Body of pancreas (tissue), 4 donors: ENCODE results near the gene KIFC3. TPM values are rescaled to one million over a fixed set of nuclear protein-coding genes. Genes with fewer than 3 reads are reported as not detected.
A peak's percentile ranks its signal among the peaks of the same experiment; 100 is the strongest.

Source experiments
- ATAC-seq: fragments of 150-250 bp; one replicate; pipeline ENCODE4 v1.9.1; 2016
- DNase-seq, 4 donors: peaks; one replicate each; pipeline ENCODE4 v3.0.0-alpha.2; 2019
- H3K27ac ChIP-seq, 4 donors: fragments of 200-600 bp; sonication (generic); 1 replicate in 3 of 4; 2 replicates in 1 of 4; pipeline versions ENCODE4 v1.5.1 to v1.6.1; 2016 to 2019; ENCODE audit warnings: mild to moderate bottlenecking in 1 of 4, mixed read lengths in 1 of 4, moderate library complexity in 1 of 4
- H3K27me3 ChIP-seq, 2 donors: fragments of 200-600 bp; sonication (generic); one replicate each; pipeline ENCODE4 v1.6.0; 2016; ENCODE audit warnings: mild to moderate bottlenecking in 1 of 2
- H3K36me3 ChIP-seq, 2 donors: fragments of 200-600 bp; sonication (generic); replicated peaks in 1 of 2; 2 replicates each; pipeline ENCODE4 v1.5.1; 2016; ENCODE audit warnings: low read depth in 2 of 2; ENCODE audit not compliant: insufficient read depth in 1 of 2
- H3K4me1 ChIP-seq: fragments of 200-600 bp; sonication (generic); one replicate; pipeline ENCODE4 v1.6.0; 2016
- H3K4me3 ChIP-seq, 2 donors: fragments of 200-600 bp; sonication (generic); 1 replicate in 1 of 2; 2 replicates in 1 of 2; pipeline ENCODE4 v1.5.1; 2016 to 2019
- H3K9me3 ChIP-seq, 3 donors: fragments of 200-600 bp; sonication (generic); 1 replicate in 2 of 3; 2 replicates in 1 of 3; pipeline ENCODE4 v1.5.1; 2016
- CTCF ChIP-seq, 7 experiments: fragments of 450-650 bp in 4 of 7; fragments of 200-600 bp in 3 of 7; sonication (generic) in 3 of 7; IDR thresholded peaks; one replicate each; pipeline ENCODE4 v1.5.1; 2016 to 2019; ENCODE audit warnings: antibody characterized with exemption in 7 of 7
- POLR2A ChIP-seq, 3 donors: fragments of 450-650 bp; IDR thresholded peaks; one replicate each; pipeline ENCODE4 v1.6.1; 2016; ENCODE audit warnings: antibody characterized with exemption in 3 of 3, mild to moderate bottlenecking in 2 of 3
- WGBS, 2 donors: methylation state at CpG; one replicate each; pipeline ENCODE4 v1.1.5; 2017; 5-methylcytosine and 5-hydroxymethylcytosine counted together
- intact Hi-C: fragments of 100-400 bp; cut with DNase I; formaldehyde crosslinking; loops from one replicate; pipeline ENCODE4 v1.15.1; 2023
- total RNA-seq, 2 donors: library from RNA; depleted of rRNA; stranded (reverse); fragments of >200 nt; gene quantifications; one replicate each; pipeline ENCODE4 v1.1.0, GENCODE V29; 2016

KIFC3 gene
- total RNA-seq, 2 donors from 2014 or later: 120 to 205 TPM

- DNase-seq (no peak), ATAC-seq (no peak)
- no peaks in the 10 kb centered on the region for H3K36me3 ChIP-seq
- H3K4me3 ChIP-seq: no peak overlapping the region
- 92 to 95% methylated on average over 4 to 5 of the region's 5 CpGs for WGBS, 2 donors
- H3K27ac ChIP-seq: peak overlapping the region in 3 of 4 donors; percentile 14 to 48 (median 36)
- H3K9me3 ChIP-seq: no peaks in the 10 kb centered on the region
- intact Hi-C loops: no loop called here
- TF ChIP-seq POLR2A (IDR thresholded peaks at IDR 0.05): no peak
- no peak for TF ChIP-seq CTCF (IDR thresholded peaks at IDR 0.05)
- peaks cover 78% of the 10 kb centered on the region for H3K4me1 ChIP-seq
- H3K27me3 ChIP-seq: no peaks in the 10 kb centered on the region
Observed at GRCh38 chr16:57822018-57822553, 19.8 kb upstream of the KIFC3 start.

- DNase-seq (no peak), ATAC-seq (peak; percentile 17)
- intact Hi-C loops: no loop called here
- H3K9me3 ChIP-seq: no peaks in the 10 kb centered on the region
- no peak overlapping the region for H3K4me3 ChIP-seq
- peak overlapping the region in 3 of 4 donors; percentile 14 to 48 (median 36) for H3K27ac ChIP-seq
- TF ChIP-seq CTCF (IDR thresholded peaks at IDR 0.05): no peak
- TF ChIP-seq POLR2A (IDR thresholded peaks at IDR 0.05): no peak
- 46 to 47% methylated on average over 10 of the region's 10 CpGs for WGBS, 2 donors
- no peaks in the 10 kb centered on the region for H3K36me3 ChIP-seq
- H3K27me3 ChIP-seq: no peaks in the 10 kb centered on the region
- H3K4me1 ChIP-seq: peaks cover 78% of the 10 kb centered on the region
Observed at GRCh38 chr16:57821149-57821971, 19.1 kb upstream of the KIFC3 start.

- Histone ChIP-seq H3K4me1 (peaks cover 71% of the 10 kb centered on the region), H3K9me3 (no peaks in the 10 kb centered on the region), H3K27ac (peak overlapping the region; percentile 25 to 63 (median 55)), H3K27me3 (no peaks in the 10 kb centered on the region), H3K36me3 (no peaks in the 10 kb centered on the region), H3K4me3 (no peak overlapping the region)
- peak in 3 of 4 donors; percentile 68 to 74 (median 68) for DNase-seq
- intact Hi-C loops: no loop called here
- ATAC-seq: no peak
- 35 to 39% methylated on average over 6 to 8 of the region's 8 CpGs for WGBS, 2 donors
- TF ChIP-seq POLR2A (IDR thresholded peaks at IDR 0.05) (no peak), CTCF (IDR thresholded peaks at IDR 0.05) (no peak)
Observed at GRCh38 chr16:57818377-57819064, 16.2 kb upstream of the KIFC3 start.

- Histone ChIP-seq H3K4me3 (no peak overlapping the region), H3K27me3 (no peaks in the 10 kb centered on the region), H3K36me3 (no peaks in the 10 kb centered on the region), H3K4me1 (peaks cover 63% of the 10 kb centered on the region), H3K9me3 (no peaks in the 10 kb centered on the region), H3K27ac (peak overlapping the region in 1 of 4 donors; percentile 59)
- ATAC-seq (no peak), DNase-seq (no peak)
- intact Hi-C loops: no loop called here
- TF ChIP-seq CTCF (IDR thresholded peaks at IDR 0.05): no peak
- TF ChIP-seq POLR2A (IDR thresholded peaks at IDR 0.05): no peak
Observed at GRCh38 chr16:57817680-57818079, 15.4 kb upstream of the KIFC3 start.
